Endometrial microvascular endothelial cells (primary cell): ENCODE measurements around the gene ZKSCAN4. TPM values are rescaled to one million over a fixed set of nuclear protein-coding genes. Genes with fewer than 3 reads are reported as not detected.

Experiments
- in situ Hi-C: cut with HindIII; loops from 2 replicates; pipeline ENCODE4 v1.10.0; 2017; ENCODE audit warnings: low sequenced_read_pairs, low pct_unique_long_range_greater_than_20kb; ENCODE audit errors: inconsistent ontology term
- total RNA-seq: library from RNA; depleted of rRNA; stranded (reverse); fragments of >200 nt; gene quantifications from one replicate; pipeline ENCODE4 v1.2.3, GENCODE V29; 2015; ENCODE audit errors: inconsistent ontology term

The ZKSCAN4 gene
- total RNA-seq, 1 donor from 2014 or later: 4.1 TPM

DNA sequence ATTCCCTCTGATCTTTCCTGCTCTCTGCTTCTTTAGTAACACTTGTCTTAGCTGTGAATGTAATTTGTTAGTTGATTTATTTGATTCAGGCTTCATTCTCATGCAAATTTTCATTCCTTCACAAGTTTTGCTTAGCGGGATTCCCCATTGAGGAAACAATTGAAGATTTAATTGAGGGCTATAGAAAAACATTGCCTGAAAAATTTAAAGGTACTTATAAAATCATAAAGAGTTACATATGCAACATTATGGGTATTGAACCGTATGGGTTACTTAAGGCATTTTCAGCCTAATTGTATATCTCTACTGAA is 38.9 kb downstream of the ZKSCAN4 start:
- in situ Hi-C loops: no loop called here

DNA sequence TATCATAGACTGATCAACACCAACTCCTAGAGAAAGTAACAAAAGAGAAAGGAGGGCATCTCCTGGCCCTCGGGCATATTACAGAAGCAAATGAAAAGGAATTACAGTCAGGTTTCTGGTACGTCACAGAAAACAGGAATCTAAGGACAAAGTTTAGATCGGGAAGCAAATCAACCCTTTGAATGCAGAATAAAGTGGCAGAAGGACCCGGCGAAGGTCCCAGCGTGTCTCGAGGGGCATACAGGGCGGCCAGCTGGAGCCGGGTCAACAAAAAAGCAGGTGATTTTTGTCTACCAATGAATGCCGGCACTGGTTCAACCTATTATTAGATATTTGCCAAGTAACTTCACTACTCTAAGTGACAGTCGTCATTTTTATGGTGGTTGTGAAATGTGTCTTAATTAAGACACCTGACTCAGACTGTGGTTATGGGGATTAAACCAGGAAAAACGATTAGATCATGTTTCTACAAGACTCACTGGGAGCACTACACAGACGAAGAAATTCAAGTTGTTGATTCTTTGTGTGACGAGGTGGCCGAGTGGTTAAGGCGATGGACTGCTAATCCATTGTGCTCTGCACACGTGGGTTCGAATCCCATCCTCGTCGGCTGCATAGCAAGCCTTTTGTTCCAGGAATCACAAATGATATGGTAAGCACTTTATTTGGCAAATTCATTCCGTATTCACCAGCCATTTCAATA is 39.4 kb downstream of the ZKSCAN4 start:
- in situ Hi-C loops: no loop called here

DNA sequence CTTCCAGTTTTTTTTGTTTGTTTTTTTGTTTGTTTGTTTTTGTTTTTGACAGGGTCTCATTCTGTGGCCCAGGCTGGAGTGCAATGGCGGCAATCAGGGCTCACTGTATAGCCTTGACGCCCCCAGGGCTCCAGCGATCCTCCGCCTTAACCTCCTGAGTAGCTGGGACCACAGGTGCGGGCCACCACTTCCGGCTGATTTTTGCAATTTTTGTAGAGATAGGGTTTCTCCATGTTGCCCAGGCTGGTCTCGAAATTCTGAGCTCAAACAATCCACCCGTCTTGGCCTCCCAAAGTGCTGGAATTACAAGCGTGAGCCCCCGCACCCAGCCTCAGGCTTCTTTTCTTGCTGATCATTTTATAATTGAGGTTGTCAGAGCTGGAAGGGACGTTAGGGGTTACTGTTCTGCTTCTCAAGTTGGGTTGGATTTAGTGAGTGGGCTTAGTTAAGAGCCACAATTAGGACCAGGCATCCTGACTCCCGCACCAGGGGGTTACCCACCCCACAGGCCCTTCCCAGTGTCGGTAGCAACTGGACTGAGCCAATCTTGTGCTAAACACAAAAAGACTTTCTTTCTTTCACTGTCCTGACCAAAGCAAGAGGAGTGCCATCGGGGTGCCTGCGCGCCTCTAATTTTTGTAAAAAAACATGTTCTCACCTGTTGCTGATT is 40.1 kb downstream of the ZKSCAN4 start:
- in situ Hi-C loops: no loop called here

GRCh38 chr6:28209753-28210535 is 42.1 kb downstream of the ZKSCAN4 start:
- in situ Hi-C loops: no loop called here

DNA sequence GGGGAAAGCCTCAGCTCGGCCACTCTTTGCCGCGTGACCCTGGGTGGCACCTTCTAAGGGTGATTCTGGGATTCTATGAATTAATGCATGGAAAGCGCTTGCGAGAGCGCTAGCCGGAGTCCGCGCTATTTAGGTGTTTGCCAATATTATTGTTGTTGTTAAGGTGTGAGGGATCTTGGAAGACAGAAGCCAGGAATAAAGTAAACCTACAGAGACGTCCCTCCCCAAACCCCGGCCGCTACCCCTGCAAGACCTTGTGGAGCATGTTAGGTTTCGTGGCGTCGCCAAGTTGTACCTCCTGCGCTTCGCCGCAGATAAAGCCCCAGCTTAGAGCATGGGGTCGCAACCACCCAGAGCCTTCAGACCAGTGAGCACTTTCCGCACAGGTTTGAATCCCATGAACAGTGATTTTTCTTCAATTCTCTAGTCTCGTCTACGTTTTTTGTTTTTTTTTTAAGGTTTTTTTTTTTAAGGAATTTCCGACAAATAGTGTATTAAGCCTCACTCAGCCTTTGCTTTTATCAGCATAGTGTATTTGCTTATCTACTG is 43.9 kb downstream of the ZKSCAN4 start:
- in situ Hi-C loops: no loop called here

DNA sequence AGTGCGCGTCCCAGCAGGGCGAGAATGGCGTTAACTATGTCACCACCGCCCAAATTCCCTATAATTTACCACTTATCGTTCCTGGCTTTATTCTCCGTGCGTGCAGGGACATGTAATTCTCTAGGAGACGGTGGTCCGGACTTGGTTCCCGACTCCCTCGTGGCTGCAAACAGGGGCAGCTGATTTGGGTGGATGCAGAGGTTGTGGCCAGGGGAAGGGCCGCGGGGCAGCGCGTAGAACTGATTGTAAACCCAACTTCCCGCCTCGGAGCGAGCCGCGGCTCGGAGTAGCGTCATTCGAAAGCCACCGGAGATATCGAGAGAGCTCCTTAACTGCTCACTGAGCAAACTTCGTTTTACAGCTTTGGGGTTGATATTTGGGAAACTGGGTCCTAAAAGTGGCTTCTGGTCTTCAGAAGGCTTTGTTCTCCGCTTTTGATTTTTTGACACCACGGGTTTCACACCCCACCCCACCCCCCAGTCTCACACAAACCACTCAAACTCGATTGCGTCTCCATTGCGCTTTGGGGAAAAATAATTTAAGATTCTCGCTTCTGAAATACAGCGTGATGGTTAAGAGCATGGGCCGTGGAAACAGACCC is 44.5 kb downstream of the ZKSCAN4 start:
- in situ Hi-C loops: no loop called here

DNA sequence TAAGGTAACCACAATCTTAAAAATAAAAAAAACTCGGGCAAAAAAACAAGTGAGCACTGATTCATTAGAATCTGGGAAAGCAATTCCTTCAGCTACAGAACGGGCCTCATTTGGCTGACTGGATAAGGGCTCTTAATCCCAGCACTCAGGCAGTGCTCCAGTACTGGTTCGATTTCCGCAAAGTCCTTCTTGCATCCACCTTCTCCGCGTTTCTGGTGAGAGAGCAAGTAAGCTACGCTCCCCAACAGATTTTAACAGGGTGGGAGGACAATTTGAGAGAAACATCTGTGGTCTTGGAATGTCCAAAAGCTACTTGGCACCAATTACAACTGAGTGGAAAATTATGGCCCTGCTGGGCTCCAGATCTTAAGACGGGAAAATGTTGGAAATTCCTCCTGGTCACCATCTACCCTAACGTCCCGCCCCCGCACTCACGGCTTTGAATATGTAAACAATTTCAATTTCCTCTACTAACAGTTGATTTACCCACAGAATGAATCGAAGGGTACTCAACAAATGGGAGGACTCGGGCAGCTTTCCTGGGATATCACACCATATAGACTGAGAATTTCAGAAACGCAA is 45.0 kb downstream of the ZKSCAN4 start:
- in situ Hi-C loops: no loop called here

- in situ Hi-C loops: no loop called here
Measured at GRCh38 chr6:28206527-28206926, 45.5 kb downstream of the ZKSCAN4 start.

GRCh38 chr6:28205879-28206278 is 46.2 kb downstream of the ZKSCAN4 start:
- in situ Hi-C loops: no loop called here

GRCh38 chr6:28203201-28203600 is 48.9 kb downstream of the ZKSCAN4 start:
- in situ Hi-C loops: no loop called here

GRCh38 chr6:28200020-28200419 is 52.0 kb downstream of the ZKSCAN4 start:
- in situ Hi-C loops: no loop called here

Other genes with a start within 250 kb of the ZKSCAN4 start
- gene ZNF165, start 171.7 kb downstream of the ZKSCAN4 start, total RNA-seq: 0.19 TPM
- gene ZSCAN16, start 127.7 kb downstream of the ZKSCAN4 start, total RNA-seq: 4.9 TPM
- gene ZKSCAN8, start 110.4 kb downstream of the ZKSCAN4 start, total RNA-seq: 11.2 TPM
- gene ZSCAN9, start 27.0 kb downstream of the ZKSCAN4 start, total RNA-seq: 11.8 TPM
- 0.19 TPM for gene NKAPL, start 7.0 kb upstream of the ZKSCAN4 start, total RNA-seq
- 38.7 TPM for gene ZSCAN26, start 14.9 kb upstream of the ZKSCAN4 start, total RNA-seq
- 11.9 TPM for gene PGBD1, start 29.3 kb upstream of the ZKSCAN4 start, total RNA-seq
- 16.5 TPM for gene ZSCAN31, start 83.9 kb upstream of the ZKSCAN4 start, total RNA-seq
- gene ZKSCAN3, start 97.7 kb upstream of the ZKSCAN4 start, total RNA-seq: 2.9 TPM
- 2.1 TPM for gene ZSCAN12, start 147.5 kb upstream of the ZKSCAN4 start, total RNA-seq
- gene ZSCAN23, start 191.2 kb upstream of the ZKSCAN4 start, total RNA-seq: 0.28 TPM